Gastroesophageal sphincter (tissue), 4 donors: Measurements from ENCODE around the gene NUAK2. TPM values are rescaled to one million over a fixed set of nuclear protein-coding genes. Genes with fewer than 3 reads are reported as not detected.
"Not testable (repeated sequence)": the region's sequence is repeated elsewhere in the genome, so short reads cannot be mapped to it uniquely, and the experiment has no call there.

Source experiments
- ATAC-seq: fragments of 150-250 bp; one replicate; pipeline ENCODE4 v1.9.1; 2016; ENCODE audit warnings: mild to moderate bottlenecking, moderate library complexity
- H3K27ac ChIP-seq, 4 donors: fragments of 200-600 bp; sonication (generic) in 3 of 4; 1 replicate in 3 of 4; 2 replicates in 1 of 4; pipeline ENCODE4 v1.5.1; 2016 to 2019
- H3K27me3 ChIP-seq: fragments of 200-600 bp; sonication (generic); one replicate; pipeline ENCODE4 v1.5.1; 2019
- H3K36me3 ChIP-seq, 2 donors: fragments of 200-600 bp; sonication (generic); one replicate each; pipeline ENCODE4 v1.5.1; 2019; ENCODE audit warnings: control low read depth in 1 of 2
- H3K4me1 ChIP-seq, 3 donors: fragments of 200-600 bp; sonication (generic); 1 replicate in 2 of 3; 2 replicates in 1 of 3; pipeline ENCODE4 v1.5.1; 2016 to 2019; ENCODE audit warnings: control low read depth in 2 of 3
- H3K4me3 ChIP-seq, 2 donors: fragments of 200-600 bp; sonication (generic); one replicate each; pipeline ENCODE4 v1.5.1; 2019; ENCODE audit warnings: mild to moderate bottlenecking in 1 of 2, moderate library complexity in 1 of 2
- H3K9me3 ChIP-seq, 3 donors: fragments of 200-600 bp; sonication (generic); one replicate each; pipeline ENCODE4 v1.5.1; 2017 to 2019; ENCODE audit warnings: control low read depth in 2 of 3
- EP300 ChIP-seq: sonication (generic); formaldehyde crosslinking; IDR thresholded peaks from one replicate; pipeline ENCODE4 v1.6.1; 2017; ENCODE audit warnings: antibody characterized with exemption, mild to moderate bottlenecking
- POLR2A ChIP-seq, 2 donors: fragments of 450-650 bp; IDR thresholded peaks; one replicate each; pipeline ENCODE4 v1.6.1; 2017; ENCODE audit warnings: antibody characterized with exemption in 2 of 2, mild to moderate bottlenecking in 2 of 2, moderate library complexity in 1 of 2
- POLR2AphosphoS5 ChIP-seq: sonication (generic); formaldehyde crosslinking; IDR thresholded peaks from one replicate; pipeline ENCODE4 v1.6.1; 2017; ENCODE audit warnings: antibody characterized with exemption
- WGBS, 2 donors: methylation state at CpG; one replicate each; pipeline ENCODE4 v1.1.5; 2018; ENCODE audit warnings: low coverage in 1 of 2; 5-methylcytosine and 5-hydroxymethylcytosine counted together
- total RNA-seq, 4 donors: library from RNA; depleted of rRNA; stranded (reverse); fragments of >200 nt; gene quantifications; one replicate each; pipeline ENCODE4 v1.1.0, GENCODE V29; 2016
- TF ChIP-seq, protein P1 (sequence below), 4 experiments: fragments of 200-600 bp in 2 of 4; fragments of 450-650 bp in 2 of 4; sonication (generic) in 1 of 4; IDR thresholded peaks; one replicate each; pipeline ENCODE4 v1.5.1; 2017 to 2019; ENCODE audit warnings: antibody characterized with exemption in 4 of 4, mild to moderate bottlenecking in 2 of 4, moderate library complexity in 2 of 4

Gene NUAK2
- total RNA-seq, 4 donors from 2014 or later: 0.67 to 1.1 (median 0.83) TPM

DNA sequence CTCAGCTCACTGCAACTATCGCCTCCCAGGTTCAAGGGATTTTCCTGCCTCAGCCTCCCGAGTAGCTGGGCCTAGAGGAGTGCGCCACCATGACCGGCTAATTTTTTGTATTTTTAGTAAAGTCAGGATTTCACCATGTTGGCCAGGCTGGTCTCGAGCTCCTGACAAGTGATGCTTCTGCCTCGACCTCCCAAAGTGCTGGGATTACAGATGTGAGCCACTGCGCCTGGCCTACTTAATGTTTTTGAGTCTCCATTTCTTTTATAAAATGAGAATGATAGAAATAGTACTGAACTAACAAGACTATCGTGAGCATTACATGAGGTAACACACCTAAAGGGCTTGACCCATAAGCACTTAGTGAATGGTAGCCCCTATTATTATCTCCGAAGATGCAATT, 21.4 kb downstream of the NUAK2 start:
- Histone ChIP-seq H3K9me3 (no peaks in the 10 kb centered on the region), H3K27ac (no peak overlapping the region), H3K4me3 (no peak overlapping the region), H3K36me3 (peaks cover 0 to 23% of the 10 kb centered on the region in 2 donors), H3K27me3 (no peaks in the 10 kb centered on the region), H3K4me1 (peaks cover 0 to 15% (median 3%) of the 10 kb centered on the region in 3 donors)
- TF ChIP-seq EP300: no peak
- TF ChIP-seq, protein P1, sequence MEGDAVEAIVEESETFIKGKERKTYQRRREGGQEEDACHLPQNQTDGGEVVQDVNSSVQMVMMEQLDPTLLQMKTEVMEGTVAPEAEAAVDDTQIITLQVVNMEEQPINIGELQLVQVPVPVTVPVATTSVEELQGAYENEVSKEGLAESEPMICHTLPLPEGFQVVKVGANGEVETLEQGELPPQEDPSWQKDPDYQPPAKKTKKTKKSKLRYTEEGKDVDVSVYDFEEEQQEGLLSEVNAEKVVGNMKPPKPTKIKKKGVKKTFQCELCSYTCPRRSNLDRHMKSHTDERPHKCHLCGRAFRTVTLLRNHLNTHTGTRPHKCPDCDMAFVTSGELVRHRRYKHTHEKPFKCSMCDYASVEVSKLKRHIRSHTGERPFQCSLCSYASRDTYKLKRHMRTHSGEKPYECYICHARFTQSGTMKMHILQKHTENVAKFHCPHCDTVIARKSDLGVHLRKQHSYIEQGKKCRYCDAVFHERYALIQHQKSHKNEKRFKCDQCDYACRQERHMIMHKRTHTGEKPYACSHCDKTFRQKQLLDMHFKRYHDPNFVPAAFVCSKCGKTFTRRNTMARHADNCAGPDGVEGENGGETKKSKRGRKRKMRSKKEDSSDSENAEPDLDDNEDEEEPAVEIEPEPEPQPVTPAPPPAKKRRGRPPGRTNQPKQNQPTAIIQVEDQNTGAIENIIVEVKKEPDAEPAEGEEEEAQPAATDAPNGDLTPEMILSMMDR (IDR thresholded peaks at IDR 0.05): no peak
- TF ChIP-seq POLR2AphosphoS5: no peak
- no peak for TF ChIP-seq POLR2A (IDR thresholded peaks at IDR 0.05)
- ATAC-seq: no peak
- 75 to 77% methylated on average over 4 to 6 of the region's 9 CpGs for WGBS, 2 donors

GRCh38 chr1:205298191-205298994, 23.2 kb downstream of the NUAK2 start:
- ATAC-seq: no peak
- H3K27ac ChIP-seq: no peak overlapping the region
- H3K36me3 ChIP-seq: peaks cover 0 to 5% of the 10 kb centered on the region in 2 donors
- no peak overlapping the region for H3K4me3 ChIP-seq
- no peak for TF ChIP-seq POLR2A (IDR thresholded peaks at IDR 0.05)
- TF ChIP-seq, protein P1 (IDR thresholded peaks at IDR 0.05): no peak
- TF ChIP-seq POLR2AphosphoS5: no peak
- no peak for TF ChIP-seq EP300
- no peaks in the 10 kb centered on the region for H3K27me3 ChIP-seq
- H3K4me1 ChIP-seq: peaks cover 0 to 29% (median 13%) of the 10 kb centered on the region in 3 donors
- WGBS, 2 donors: 71 to 73% methylated on average over 1 to 7 of the region's 9 CpGs
- no peaks in the 10 kb centered on the region for H3K9me3 ChIP-seq

GRCh38 chr1:205297546-205298177, 23.9 kb downstream of the NUAK2 start:
- not testable (repeated sequence) for H3K27ac ChIP-seq, ATAC-seq, H3K36me3 ChIP-seq, H3K4me3 ChIP-seq, H3K27me3 ChIP-seq, H3K9me3 ChIP-seq
- peaks cover 0 to 29% (median 13%) of the 10 kb centered on the region in 3 donors for H3K4me1 ChIP-seq
- WGBS, 2 donors: 100% methylated on average over 2 of the region's 5 CpGs; no CpG with 5 or more reads in 1 of the 2 donors

DNA sequence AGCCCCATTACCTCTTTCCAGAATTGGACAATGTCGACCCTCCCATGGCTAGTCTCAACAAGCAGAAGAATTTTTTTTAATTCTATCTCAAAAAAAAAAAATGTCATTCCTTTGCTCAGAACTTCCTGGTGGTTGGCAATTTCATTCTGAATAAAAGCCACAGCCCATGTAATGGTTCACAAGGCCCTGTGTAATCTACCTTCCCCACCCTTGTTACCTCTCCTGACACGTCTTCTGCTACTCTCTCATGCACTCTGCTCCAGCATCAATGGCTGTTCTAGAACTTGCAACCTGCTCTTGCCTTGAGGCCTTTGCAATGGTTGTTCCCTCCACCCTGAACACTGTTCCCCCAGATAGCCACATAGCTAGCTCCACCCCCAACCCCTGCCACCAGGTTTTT, 25.4 kb downstream of the NUAK2 start:
- WGBS, 2 donors: 100% methylated on average over 1 to 2 of the region's 2 CpGs
- no peak overlapping the region for H3K27ac ChIP-seq
- ATAC-seq: no peak
- H3K4me1 ChIP-seq: peaks cover 0 to 22% (median 10%) of the 10 kb centered on the region in 3 donors
- TF ChIP-seq EP300 (no peak), POLR2AphosphoS5 (no peak), POLR2A (IDR thresholded peaks at IDR 0.05) (no peak)
- TF ChIP-seq, protein P1 (IDR thresholded peaks at IDR 0.05): no peak
- H3K27me3 ChIP-seq: no peaks in the 10 kb centered on the region
- no peaks in the 10 kb centered on the region for H3K9me3 ChIP-seq
- no peaks in the 10 kb centered on the region for H3K36me3 ChIP-seq
- H3K4me3 ChIP-seq: no peak overlapping the region

DNA sequence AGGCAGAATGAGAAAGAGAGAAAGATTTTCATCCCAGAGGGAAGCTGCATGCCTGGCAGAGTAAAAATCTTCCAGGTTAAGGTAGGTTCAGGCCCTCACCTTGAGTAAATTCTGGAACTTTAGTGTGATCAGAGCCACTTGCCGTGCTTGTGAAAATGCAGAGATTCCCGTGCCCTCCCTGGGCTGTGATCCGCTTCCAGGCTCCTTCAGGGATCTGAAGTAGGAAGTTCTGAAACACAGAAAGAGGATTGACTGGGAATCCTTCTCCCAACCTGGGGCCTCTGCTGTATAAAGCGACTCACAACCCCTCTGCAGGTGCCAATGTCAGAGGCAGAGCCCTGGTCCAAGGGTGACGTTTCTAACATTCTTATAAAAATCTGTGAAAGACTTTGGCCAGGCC, 26.6 kb downstream of the NUAK2 start:
- WGBS, 2 donors: 93 to 96% methylated on average over 3 of the region's 5 CpGs
- TF ChIP-seq POLR2AphosphoS5 (no peak), POLR2A (IDR thresholded peaks at IDR 0.05) (no peak), EP300 (no peak)
- TF ChIP-seq, protein P1 (IDR thresholded peaks at IDR 0.05): no peak
- no peak for ATAC-seq

More for the DNA sequence above, 26.6 kb downstream of the NUAK2 start:
- Histone ChIP-seq H3K27me3 (no peaks in the 10 kb centered on the region), H3K4me1 (peaks cover 0 to 18% (median 10%) of the 10 kb centered on the region in 3 donors), H3K4me3 (no peak overlapping the region), H3K36me3 (no peaks in the 10 kb centered on the region), H3K9me3 (no peaks in the 10 kb centered on the region), H3K27ac (peak overlapping the region in 2 of 4 donors; percentile 31 to 51)
